ENCODE measurements around the gene STK10.
"Not testable (repeated sequence)": the region's sequence is repeated elsewhere in the genome, so short reads cannot be mapped to it uniquely, and the experiment has no call there.

Gene STK10

GRCh38 chr5:172159016-172159415 is 29.0 kb downstream of the STK10 start:
- H3K4me3 ChIP-seq (ENCODE audit: low read length): no peak overlapping the region
- H3K9ac ChIP-seq (ENCODE audit: low read length): no peak overlapping the region
- H3K4me1 ChIP-seq (ENCODE audit: control insufficient read depth, insufficient read depth, low read length): no peaks in the 10 kb centered on the region
- no peaks in the 10 kb centered on the region for H3K27me3 ChIP-seq (ENCODE audit: control insufficient read depth, insufficient read depth, low read length)
- H3K36me3 ChIP-seq (ENCODE audit: control insufficient read depth, insufficient read depth, low read length): no peaks in the 10 kb centered on the region
- H3K9me3 ChIP-seq (ENCODE audit: control insufficient read depth, low read length): no peaks in the 10 kb centered on the region

- Histone ChIP-seq H3K36me3 (ENCODE audit: control insufficient read depth, insufficient read depth, low read length) (no peaks in the 10 kb centered on the region), H3K9ac (ENCODE audit: low read length) (no peak overlapping the region), H3K27me3 (ENCODE audit: control insufficient read depth, insufficient read depth, low read length) (no peaks in the 10 kb centered on the region), H3K9me3 (ENCODE audit: control insufficient read depth, low read length) (no peaks in the 10 kb centered on the region), H3K4me1 (ENCODE audit: control insufficient read depth, insufficient read depth, low read length) (no peaks in the 10 kb centered on the region), H3K4me3 (ENCODE audit: low read length) (no peak overlapping the region)
These were observed 31.5 kb downstream of the STK10 start for GRCh38 chr5:172156541-172156994.

- H3K4me1 ChIP-seq (ENCODE audit: control insufficient read depth, insufficient read depth, low read length); H3K9me3 ChIP-seq (ENCODE audit: control insufficient read depth, low read length); H3K27me3 ChIP-seq (ENCODE audit: control insufficient read depth, insufficient read depth, low read length); H3K9ac ChIP-seq (ENCODE audit: low read length); H3K4me3 ChIP-seq (ENCODE audit: low read length); H3K36me3 ChIP-seq (ENCODE audit: control insufficient read depth, insufficient read depth, low read length): not testable (repeated sequence)
These were observed 32.9 kb downstream of the STK10 start for GRCh38 chr5:172155101-172155500.

GRCh38 chr5:172153695-172154094 is 34.3 kb downstream of the STK10 start:
- Histone ChIP-seq H3K4me3 (ENCODE audit: low read length) (no peak overlapping the region), H3K27me3 (ENCODE audit: control insufficient read depth, insufficient read depth, low read length) (no peaks in the 10 kb centered on the region), H3K4me1 (ENCODE audit: control insufficient read depth, insufficient read depth, low read length) (peaks cover 8% of the 10 kb centered on the region), H3K9ac (ENCODE audit: low read length) (no peak overlapping the region), H3K9me3 (ENCODE audit: control insufficient read depth, low read length) (no peaks in the 10 kb centered on the region), H3K36me3 (ENCODE audit: control insufficient read depth, insufficient read depth, low read length) (no peaks in the 10 kb centered on the region)

- Histone ChIP-seq H3K36me3 (ENCODE audit: control insufficient read depth, insufficient read depth, low read length) (no peaks in the 10 kb centered on the region), H3K4me3 (ENCODE audit: low read length) (no peak overlapping the region), H3K9me3 (ENCODE audit: control insufficient read depth, low read length) (no peaks in the 10 kb centered on the region), H3K27me3 (ENCODE audit: control insufficient read depth, insufficient read depth, low read length) (no peaks in the 10 kb centered on the region), H3K4me1 (ENCODE audit: control insufficient read depth, insufficient read depth, low read length) (peaks cover 15% of the 10 kb centered on the region), H3K9ac (ENCODE audit: low read length) (no peak overlapping the region)
These were observed 36.3 kb downstream of the STK10 start for GRCh38 chr5:172151661-172152210.

- H3K9me3 ChIP-seq (ENCODE audit: control insufficient read depth, low read length): no peaks in the 10 kb centered on the region
- no peaks in the 10 kb centered on the region for H3K27me3 ChIP-seq (ENCODE audit: control insufficient read depth, insufficient read depth, low read length)
- no peak overlapping the region for H3K9ac ChIP-seq (ENCODE audit: low read length)
- no peaks in the 10 kb centered on the region for H3K36me3 ChIP-seq (ENCODE audit: control insufficient read depth, insufficient read depth, low read length)
- no peak overlapping the region for H3K4me3 ChIP-seq (ENCODE audit: low read length)
- peaks cover 23% of the 10 kb centered on the region for H3K4me1 ChIP-seq (ENCODE audit: control insufficient read depth, insufficient read depth, low read length)
These were observed 37.3 kb downstream of the STK10 start for GRCh38 chr5:172150514-172151425.

GRCh38 chr5:172149481-172149880 is 38.5 kb downstream of the STK10 start:
- not testable (repeated sequence) for H3K4me3 ChIP-seq (ENCODE audit: low read length); H3K9ac ChIP-seq (ENCODE audit: low read length); H3K36me3 ChIP-seq (ENCODE audit: control insufficient read depth, insufficient read depth, low read length); H3K9me3 ChIP-seq (ENCODE audit: control insufficient read depth, low read length); H3K27me3 ChIP-seq (ENCODE audit: control insufficient read depth, insufficient read depth, low read length)
- H3K4me1 ChIP-seq (ENCODE audit: control insufficient read depth, insufficient read depth, low read length): peaks cover 34% of the 10 kb centered on the region

GRCh38 chr5:172149073-172149472 is 39.0 kb downstream of the STK10 start:
- no peak overlapping the region for H3K4me3 ChIP-seq (ENCODE audit: low read length)
- H3K4me1 ChIP-seq (ENCODE audit: control insufficient read depth, insufficient read depth, low read length): peaks cover 38% of the 10 kb centered on the region

GRCh38 chr5:172148381-172148780 is 39.6 kb downstream of the STK10 start:
- no peaks in the 10 kb centered on the region for H3K27me3 ChIP-seq (ENCODE audit: control insufficient read depth, insufficient read depth, low read length)
- H3K36me3 ChIP-seq (ENCODE audit: control insufficient read depth, insufficient read depth, low read length): no peaks in the 10 kb centered on the region
- peaks cover 39% of the 10 kb centered on the region for H3K4me1 ChIP-seq (ENCODE audit: control insufficient read depth, insufficient read depth, low read length)
- no peak overlapping the region for H3K4me3 ChIP-seq (ENCODE audit: low read length)
- H3K9me3 ChIP-seq (ENCODE audit: control insufficient read depth, low read length): no peaks in the 10 kb centered on the region
- H3K9ac ChIP-seq (ENCODE audit: low read length): no peak overlapping the region

More at GRCh38 chr5:172149073-172149472, 39.0 kb downstream of the STK10 start:
- no peaks in the 10 kb centered on the region for H3K36me3 ChIP-seq (ENCODE audit: control insufficient read depth, insufficient read depth, low read length)
- no peaks in the 10 kb centered on the region for H3K27me3 ChIP-seq (ENCODE audit: control insufficient read depth, insufficient read depth, low read length)
- H3K9me3 ChIP-seq (ENCODE audit: control insufficient read depth, low read length): no peaks in the 10 kb centered on the region
- no peak overlapping the region for H3K9ac ChIP-seq (ENCODE audit: low read length)

GRCh38 chr5:172147857-172148256 is 40.2 kb downstream of the STK10 start:
- H3K4me1 ChIP-seq (ENCODE audit: control insufficient read depth, insufficient read depth, low read length): peaks cover 43% of the 10 kb centered on the region
- H3K4me3 ChIP-seq (ENCODE audit: low read length): no peak overlapping the region
- no peaks in the 10 kb centered on the region for H3K9me3 ChIP-seq (ENCODE audit: control insufficient read depth, low read length)
- no peak overlapping the region for H3K9ac ChIP-seq (ENCODE audit: low read length)
- H3K27me3 ChIP-seq (ENCODE audit: control insufficient read depth, insufficient read depth, low read length): no peaks in the 10 kb centered on the region
- H3K36me3 ChIP-seq (ENCODE audit: control insufficient read depth, insufficient read depth, low read length): no peaks in the 10 kb centered on the region

- H3K36me3 ChIP-seq (ENCODE audit: control insufficient read depth, insufficient read depth, low read length): no peaks in the 10 kb centered on the region
- H3K27me3 ChIP-seq (ENCODE audit: control insufficient read depth, insufficient read depth, low read length): no peaks in the 10 kb centered on the region
- no peak overlapping the region for H3K9ac ChIP-seq (ENCODE audit: low read length)
- peaks cover 54% of the 10 kb centered on the region for H3K4me1 ChIP-seq (ENCODE audit: control insufficient read depth, insufficient read depth, low read length)
- no peaks in the 10 kb centered on the region for H3K9me3 ChIP-seq (ENCODE audit: control insufficient read depth, low read length)
- no peak overlapping the region for H3K4me3 ChIP-seq (ENCODE audit: low read length)
These were observed 41.3 kb downstream of the STK10 start for GRCh38 chr5:172146748-172147092.

GRCh38 chr5:172145870-172146747 is 41.9 kb downstream of the STK10 start:
- Histone ChIP-seq H3K4me3 (ENCODE audit: low read length) (no peak overlapping the region), H3K4me1 (ENCODE audit: control insufficient read depth, insufficient read depth, low read length) (peaks cover 58% of the 10 kb centered on the region), H3K9me3 (ENCODE audit: control insufficient read depth, low read length) (no peaks in the 10 kb centered on the region), H3K9ac (ENCODE audit: low read length) (no peak overlapping the region), H3K27me3 (ENCODE audit: control insufficient read depth, insufficient read depth, low read length) (no peaks in the 10 kb centered on the region), H3K36me3 (ENCODE audit: control insufficient read depth, insufficient read depth, low read length) (no peaks in the 10 kb centered on the region)
